GM12878 (cell line): Measurements from ENCODE around the gene FAM163B. TPM values are rescaled to one million over a fixed set of nuclear protein-coding genes. Genes with fewer than 3 reads are reported as not detected.

Experiments
- ATAC-seq: fragments of 200-7000 bp; cut with Tn5 transposase; 3 replicates; pipeline ENCODE4 v1.9.1; 2020; ENCODE audit warnings: mild to moderate bottlenecking, moderate library complexity
- BruUV-seq: library from RNA; stranded (reverse); fragments of 400-500 nt; replicated peaks from 2 replicates; lab custom pipeline; 2021; lab: Mats Ljungman, UMichigan
- CTCF ChIA-PET: fragments of 300-600 bp; sonication (Branson Sonifier 250); formaldehyde crosslinking; extraction: SDS; loops from one replicate; lab custom pipeline; 2021; ENCODE audit warnings: inconsistent platforms; lab: Yijun Ruan, JAX
- POLR2A ChIA-PET: fragments of 350-600 bp; formaldehyde crosslinking; extraction: SDS; loops from one replicate; lab custom pipeline; 2021; ENCODE audit warnings: inconsistent platforms; lab: Charles Lee
- RAD21 ChIA-PET: fragments of 300-600 bp; sonication (Branson Sonifier 250); formaldehyde crosslinking; loops from one replicate; lab custom pipeline; 2023; ENCODE audit warnings: antibody characterized with exemption; ENCODE audit not compliant: unreplicated experiment; lab: Charles Lee
- SMC1A ChIA-PET: fragments of 300-600 bp; sonication (Branson Sonifier 250); formaldehyde crosslinking; loops from one replicate; lab custom pipeline; 2023; ENCODE audit not compliant: unreplicated experiment, uncharacterized antibody; lab: Charles Lee
- DNase-seq: peaks from one replicate; pipeline ENCODE4 v3.0.0-alpha.2; 2011; ENCODE audit warnings: low read depth, low spot score
- FAIRE-seq: peaks from 3 replicates; lab custom pipeline; 2011; peaks lifted over from hg19 to GRCh38; lab: Jason Lieb, UNC
- H2AFZ ChIP-seq: 2 replicates; pipeline ENCODE4 v1.6.0; 2011; ENCODE audit warnings: low read depth, low read length, control low read depth; ENCODE audit not compliant: control insufficient read depth
- H3K27ac ChIP-seq: 2 replicates; pipeline ENCODE4 v1.5.1; 2011; ENCODE audit warnings: control low read depth; ENCODE audit not compliant: control insufficient read depth, insufficient read depth
- H3K27me3 ChIP-seq, 2 experiments: replicated peaks in 1 of 2; 2 replicates each; pipeline versions ENCODE4 v1.6.0 to v1.6.1; 2011; ENCODE audit warnings: low read length in 1 of 2; ENCODE audit not compliant: control insufficient read depth in 2 of 2, insufficient read depth in 2 of 2
- H3K36me3 ChIP-seq, 2 experiments: 2 replicates each; pipeline ENCODE4 v1.5.1; 2011; ENCODE audit warnings: low read length in 1 of 2; ENCODE audit not compliant: control insufficient read depth in 2 of 2, insufficient read depth in 2 of 2
- H3K4me1 ChIP-seq: 2 replicates; pipeline ENCODE4 v1.6.1; 2011; ENCODE audit warnings: mild to moderate bottlenecking, low read length, moderate library complexity, mixed read lengths; ENCODE audit not compliant: control insufficient read depth, insufficient read depth
- H3K4me2 ChIP-seq: 2 replicates; pipeline ENCODE4 v1.6.0; 2011; ENCODE audit warnings: control low read depth; ENCODE audit not compliant: control insufficient read depth, insufficient read depth
- H3K4me3 ChIP-seq: fragments of 200-600 bp; sonication (generic); 2 replicates; pipeline ENCODE4 v1.5.1; 2016
- H3K79me2 ChIP-seq: 2 replicates; pipeline ENCODE4 v1.6.0; 2011; ENCODE audit warnings: low read length; ENCODE audit not compliant: control insufficient read depth, insufficient read depth
- H3K9ac ChIP-seq: 2 replicates; pipeline ENCODE4 v1.8.0; 2011; ENCODE audit warnings: low read length, control low read depth, mixed read lengths; ENCODE audit not compliant: control insufficient read depth, insufficient read depth
- H3K9me3 ChIP-seq: replicated peaks from 3 replicates; pipeline ENCODE4 v1.5.1; 2011; ENCODE audit warnings: mild to moderate bottlenecking, low read length; ENCODE audit not compliant: control insufficient read depth, insufficient read depth
- H4K20me1 ChIP-seq: 2 replicates; pipeline ENCODE4 v1.6.0; 2011; ENCODE audit not compliant: control insufficient read depth, insufficient read depth
- CHD2 ChIP-seq: IDR thresholded peaks from 2 replicates; pipeline ENCODE4 v1.6.1; 2011; ENCODE audit warnings: low read depth, low read length, improper control_type of control experiment, borderline replicate concordance
- CREM ChIP-seq: IDR thresholded peaks from 2 replicates; pipeline ENCODE4 v1.6.1; 2014; ENCODE audit warnings: antibody characterized with exemption, low read depth
- E2F4 ChIP-seq: IDR thresholded peaks from 2 replicates; pipeline ENCODE4 v1.6.1; 2012; ENCODE audit warnings: low read depth, low read length, improper control_type of control experiment
- EZH2 ChIP-seq: IDR thresholded peaks from 2 replicates; pipeline ENCODE4 v1.6.1; 2012; ENCODE audit warnings: low read depth, mild to moderate bottlenecking, control low read depth, inconsistent platforms, low read length, borderline replicate concordance; ENCODE audit not compliant: control insufficient read depth
- MTA2 ChIP-seq: fragments of 450-650 bp; IDR thresholded peaks from 2 replicates; pipeline ENCODE4 v1.6.1; 2016; ENCODE audit warnings: low read depth, mild to moderate bottlenecking, moderate library complexity
- MXI1 ChIP-seq: fragments of 150-350 bp; IDR thresholded peaks from 2 replicates; pipeline ENCODE4 v1.6.1; 2011; ENCODE audit warnings: low read depth, mild to moderate bottlenecking, inconsistent platforms, low read length, improper control_type of control experiment
- NFYA ChIP-seq: IDR thresholded peaks from 2 replicates; pipeline ENCODE4 v1.6.1; 2011; ENCODE audit warnings: low read depth, mild to moderate bottlenecking, low read length, improper control_type of control experiment, borderline replicate concordance
- NRF1 ChIP-seq: conservative IDR thresholded peaks from 2 replicates; pipeline ENCODE4 v1.6.1; 2011; ENCODE audit warnings: mild to moderate bottlenecking, low read depth, low read length, improper control_type of control experiment
- PML ChIP-seq: IDR thresholded peaks from 2 replicates; pipeline ENCODE4 v1.6.1; 2012; ENCODE audit warnings: low read length, inconsistent platforms
- RUNX3 ChIP-seq: IDR thresholded peaks from 2 replicates; pipeline ENCODE4 v1.6.1; 2012; ENCODE audit warnings: low read length, inconsistent platforms
- SIN3A ChIP-seq: IDR thresholded peaks from 2 replicates; pipeline ENCODE4 v1.6.1; 2012; ENCODE audit warnings: low read depth, low read length, improper control_type of control experiment
- SUPT20H ChIP-seq: IDR thresholded peaks from 2 replicates; pipeline ENCODE4 v1.6.1; 2011; ENCODE audit warnings: low read depth, mild to moderate bottlenecking, low read length, moderate library complexity, borderline replicate concordance; ENCODE audit not compliant: control insufficient read depth
- TAF1 ChIP-seq: IDR thresholded peaks from 2 replicates; pipeline ENCODE4 v1.6.1; 2011; ENCODE audit warnings: mild to moderate bottlenecking, low read depth, low read length, borderline replicate concordance
- WGBS: methylation state at CpG from one replicate; pipeline ENCODE4 v1.1.6; 2016; ENCODE audit warnings: low lambda C conversion rate; ENCODE audit not compliant: insufficient replicate concordance, insufficient coverage; ENCODE audit errors: missing lambda C conversion rate; 5-methylcytosine and 5-hydroxymethylcytosine counted together
- in situ Hi-C: fragments of 300-500 bp; cut with MboI; formaldehyde crosslinking; loops from 9 replicates; pipeline ENCODE4 v1.14.3; 2018; ENCODE audit warnings: mixed read lengths
- intact Hi-C: fragments of 100-400 bp; cut with micrococcal nuclease; formaldehyde crosslinking; loops from one replicate; pipeline ENCODE4 v1.14.2; 2022; ENCODE audit not compliant: unreplicated experiment
- polyA plus RNA-seq, 11 experiments: library from polyadenylated mRNA; depleted of rRNA in 4 of 11; unstranded in 6 of 11; stranded (reverse) in 5 of 11; fragments of >200 nt; fragmentation: Nextera tagmentation in 4 of 11; fragmentation: Illumina TruSeq in 1 of 11; extraction: Ambion mirVana in 4 of 11; extraction: Trizol in 1 of 11; gene quantifications; 1 replicate in 1 of 11; 2 replicates in 10 of 11; pipeline versions ENCODE4 v1.2.1 to v1.2.3, GENCODE V29; 2011 to 2016; ENCODE audit warnings: inconsistent platforms in 2 of 11, missing spikeins in 2 of 11, low read depth in 1 of 11
- total RNA-seq, 4 experiments: library from RNA; depleted of rRNA in 3 of 4; stranded (reverse); fragments of >200 nt in 3 of 4; fragmentation: Illumina TruSeq in 1 of 4; extraction: Trizol in 1 of 4; gene quantifications; 2 replicates each; pipeline versions ENCODE4 v1.2.1 to v1.2.3, GENCODE V29; 2013 to 2021
- TF ChIP-seq, protein P1 (sequence below): fragments of 450-650 bp; IDR thresholded peaks from 2 replicates; pipeline ENCODE4 v1.6.1; 2017; ENCODE audit warnings: low read depth, mild to moderate bottlenecking, moderate library complexity
- TF ChIP-seq, protein P2 (sequence below): fragments of 450-650 bp; IDR thresholded peaks from 2 replicates; pipeline ENCODE4 v1.6.1; 2017; ENCODE audit warnings: borderline replicate concordance
- TF ChIP-seq, protein P3 (sequence below): IDR thresholded peaks from 2 replicates; pipeline ENCODE4 v1.6.1; 2012; ENCODE audit warnings: low read length, inconsistent platforms

The FAM163B gene
- total and polyA plus RNA-seq, 10 of the 15 experiments (the other 5 are each of a cell fraction or from before 2014, with no cell fraction given): not detected

DNA sequence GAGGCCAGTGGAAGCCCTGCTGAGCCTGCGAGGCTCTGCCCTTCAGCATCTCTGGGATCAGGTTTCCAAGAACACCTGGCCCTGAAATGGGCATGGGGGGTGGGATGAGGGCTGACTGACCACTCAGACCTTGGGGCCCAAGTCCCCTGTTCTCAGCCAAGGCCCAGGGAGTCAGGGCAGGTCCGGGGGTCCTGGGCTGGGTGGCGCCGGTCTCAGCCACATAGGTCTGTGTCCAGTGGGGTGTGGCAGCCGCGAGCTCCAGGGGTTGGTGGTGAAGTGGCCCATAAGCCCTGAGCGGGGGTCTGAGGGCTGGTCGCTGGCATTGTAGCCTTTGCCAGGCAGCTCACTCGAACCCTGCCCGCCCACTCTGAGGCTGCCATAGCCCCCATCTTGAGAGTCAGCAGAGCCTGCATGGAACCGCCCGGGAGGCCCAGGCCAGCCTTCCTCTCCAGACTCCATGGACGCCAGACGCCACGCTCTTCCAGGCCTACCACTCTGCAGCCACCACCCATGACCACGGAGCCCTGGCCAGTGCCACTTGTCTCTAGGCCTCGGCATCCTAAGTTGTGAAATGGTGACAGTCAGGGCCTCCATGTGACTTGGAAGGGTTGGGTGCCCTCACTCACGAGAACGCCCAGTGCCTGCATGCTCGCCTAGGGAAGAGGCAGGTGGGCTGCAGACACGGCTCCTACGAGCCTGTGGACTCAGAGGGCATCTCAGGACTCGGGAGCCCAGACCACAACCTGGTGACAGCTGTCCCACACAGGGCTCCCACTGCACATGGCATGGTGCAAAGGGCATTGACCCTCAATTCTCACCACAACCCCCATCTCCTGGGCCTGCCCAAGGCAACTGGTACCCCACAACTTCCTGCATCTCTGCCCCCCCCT, 20.3 kb upstream of the FAM163B start:
- FAIRE-seq: no peak
- Histone ChIP-seq H3K27me3 (peaks cover 0 to 1% of the 10 kb centered on the region in 2 experiments; a peak in 2 of 4 replicates), H3K9ac (no peak overlapping the region), H4K20me1 (no peaks in the 10 kb centered on the region), H3K4me1 (no peaks in the 10 kb centered on the region), H3K27ac (no peak overlapping the region), H3K79me2 (no peaks in the 10 kb centered on the region), H2AFZ (no peak overlapping the region), H3K4me3 (no peak overlapping the region), H3K36me3 (no peaks in the 10 kb centered on the region), H3K9me3 (no peaks in the 10 kb centered on the region; the same call in 2 of the 3 replicates), H3K4me2 (no peak overlapping the region)
- CTCF ChIA-PET: no interaction called here
- 46% methylated on average over 23 of the region's 23 CpGs for WGBS
- TF ChIP-seq TAF1 (no peak), SIN3A (no peak), NRF1 (no peak), SUPT20H (no peak), CHD2 (no peak), MTA2 (no peak), MXI1 (no peak), PML (no peak), NFYA (no peak), CREM (no peak), EZH2 (no peak), RUNX3 (no peak), E2F4 (no peak)
- TF ChIP-seq, protein P1, sequence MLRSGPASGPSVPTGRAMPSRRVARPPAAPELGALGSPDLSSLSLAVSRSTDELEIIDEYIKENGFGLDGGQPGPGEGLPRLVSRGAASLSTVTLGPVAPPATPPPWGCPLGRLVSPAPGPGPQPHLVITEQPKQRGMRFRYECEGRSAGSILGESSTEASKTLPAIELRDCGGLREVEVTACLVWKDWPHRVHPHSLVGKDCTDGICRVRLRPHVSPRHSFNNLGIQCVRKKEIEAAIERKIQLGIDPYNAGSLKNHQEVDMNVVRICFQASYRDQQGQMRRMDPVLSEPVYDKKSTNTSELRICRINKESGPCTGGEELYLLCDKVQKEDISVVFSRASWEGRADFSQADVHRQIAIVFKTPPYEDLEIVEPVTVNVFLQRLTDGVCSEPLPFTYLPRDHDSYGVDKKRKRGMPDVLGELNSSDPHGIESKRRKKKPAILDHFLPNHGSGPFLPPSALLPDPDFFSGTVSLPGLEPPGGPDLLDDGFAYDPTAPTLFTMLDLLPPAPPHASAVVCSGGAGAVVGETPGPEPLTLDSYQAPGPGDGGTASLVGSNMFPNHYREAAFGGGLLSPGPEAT: no peak
- TF ChIP-seq, protein P2, sequence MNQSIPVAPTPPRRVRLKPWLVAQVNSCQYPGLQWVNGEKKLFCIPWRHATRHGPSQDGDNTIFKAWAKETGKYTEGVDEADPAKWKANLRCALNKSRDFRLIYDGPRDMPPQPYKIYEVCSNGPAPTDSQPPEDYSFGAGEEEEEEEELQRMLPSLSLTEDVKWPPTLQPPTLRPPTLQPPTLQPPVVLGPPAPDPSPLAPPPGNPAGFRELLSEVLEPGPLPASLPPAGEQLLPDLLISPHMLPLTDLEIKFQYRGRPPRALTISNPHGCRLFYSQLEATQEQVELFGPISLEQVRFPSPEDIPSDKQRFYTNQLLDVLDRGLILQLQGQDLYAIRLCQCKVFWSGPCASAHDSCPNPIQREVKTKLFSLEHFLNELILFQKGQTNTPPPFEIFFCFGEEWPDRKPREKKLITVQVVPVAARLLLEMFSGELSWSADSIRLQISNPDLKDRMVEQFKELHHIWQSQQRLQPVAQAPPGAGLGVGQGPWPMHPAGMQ: no peak
- TF ChIP-seq, protein P3, sequence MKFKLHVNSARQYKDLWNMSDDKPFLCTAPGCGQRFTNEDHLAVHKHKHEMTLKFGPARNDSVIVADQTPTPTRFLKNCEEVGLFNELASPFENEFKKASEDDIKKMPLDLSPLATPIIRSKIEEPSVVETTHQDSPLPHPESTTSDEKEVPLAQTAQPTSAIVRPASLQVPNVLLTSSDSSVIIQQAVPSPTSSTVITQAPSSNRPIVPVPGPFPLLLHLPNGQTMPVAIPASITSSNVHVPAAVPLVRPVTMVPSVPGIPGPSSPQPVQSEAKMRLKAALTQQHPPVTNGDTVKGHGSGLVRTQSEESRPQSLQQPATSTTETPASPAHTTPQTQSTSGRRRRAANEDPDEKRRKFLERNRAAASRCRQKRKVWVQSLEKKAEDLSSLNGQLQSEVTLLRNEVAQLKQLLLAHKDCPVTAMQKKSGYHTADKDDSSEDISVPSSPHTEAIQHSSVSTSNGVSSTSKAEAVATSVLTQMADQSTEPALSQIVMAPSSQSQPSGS: no peak
- SMC1A ChIA-PET: no interaction called here
- ATAC-seq: no peak
- RAD21 ChIA-PET: no interaction called here
- intact Hi-C loops (no loop called here), in situ Hi-C loops (no loop called here)
- no TSS peak for BruUV-seq
- POLR2A ChIA-PET: no interaction called here
- DNase-seq: no peak
